ENCODE results near the gene FRRS1L. TPM values are rescaled to one million over a fixed set of nuclear protein-coding genes. Genes with fewer than 3 reads are reported as not detected.

Gene FRRS1L
- total RNA-seq, 1 experiment from 2014 or later = not detected

GRCh38 chr9:109206670-109207069 is 39.6 kb upstream of the FRRS1L start:
- DNase-seq = no peak
- Mint-ChIP-seq H3K9me3 (ENCODE audit: low read depth, unreplicated experiment) (no peaks in the 10 kb centered on the region), H3K27ac (ENCODE audit: unreplicated experiment) (no peak overlapping the region), H3K4me1 (ENCODE audit: low read depth, unreplicated experiment) (no peaks in the 10 kb centered on the region), H3K4me3 (ENCODE audit: low read depth, unreplicated experiment) (no peak overlapping the region), H3K27me3 (ENCODE audit: unreplicated experiment) (peaks cover 19% of the 10 kb centered on the region), H3K36me3 (ENCODE audit: insufficient read depth, unreplicated experiment) (no peaks in the 10 kb centered on the region)
- intact Hi-C loops (cut with micrococcal nuclease; ENCODE audit: unreplicated experiment) = no loop called here
- TF ChIP-seq CTCF (IDR thresholded peaks at IDR 0.05; ENCODE audit: unreplicated experiment) = no peak
- CTCF ChIA-PET = no interaction called here
- no TSS peak for BruUV-seq (replicated peaks)

GRCh38 chr9:109205526-109205925 is 38.5 kb upstream of the FRRS1L start:
- intact Hi-C loops (cut with micrococcal nuclease; ENCODE audit: unreplicated experiment) = no loop called here
- no peak overlapping the region for H3K27ac Mint-ChIP-seq (ENCODE audit: unreplicated experiment)
- no peak for DNase-seq
- peaks cover 26% of the 10 kb centered on the region for H3K27me3 Mint-ChIP-seq (ENCODE audit: unreplicated experiment)
- no peak overlapping the region for H3K4me3 Mint-ChIP-seq (ENCODE audit: low read depth, unreplicated experiment)
- H3K9me3 Mint-ChIP-seq (ENCODE audit: low read depth, unreplicated experiment) = no peaks in the 10 kb centered on the region
- no peak for TF ChIP-seq CTCF (IDR thresholded peaks at IDR 0.05; ENCODE audit: unreplicated experiment)
- CTCF ChIA-PET = no interaction called here
- no TSS peak for BruUV-seq (replicated peaks)
- H3K36me3 Mint-ChIP-seq (ENCODE audit: insufficient read depth, unreplicated experiment) = no peaks in the 10 kb centered on the region
- H3K4me1 Mint-ChIP-seq (ENCODE audit: low read depth, unreplicated experiment) = no peaks in the 10 kb centered on the region

GRCh38 chr9:109203761-109204360 is 36.8 kb upstream of the FRRS1L start:
- no peak for TF ChIP-seq CTCF (IDR thresholded peaks at IDR 0.05; ENCODE audit: unreplicated experiment)
- no peak for DNase-seq
- Mint-ChIP-seq H3K4me1 (ENCODE audit: low read depth, unreplicated experiment) (no peaks in the 10 kb centered on the region), H3K27ac (ENCODE audit: unreplicated experiment) (no peak overlapping the region), H3K9me3 (ENCODE audit: low read depth, unreplicated experiment) (no peaks in the 10 kb centered on the region), H3K27me3 (ENCODE audit: unreplicated experiment) (peaks cover 26% of the 10 kb centered on the region), H3K36me3 (ENCODE audit: insufficient read depth, unreplicated experiment) (no peaks in the 10 kb centered on the region), H3K4me3 (ENCODE audit: low read depth, unreplicated experiment) (no peak overlapping the region)
- intact Hi-C loops (cut with micrococcal nuclease; ENCODE audit: unreplicated experiment) = no loop called here
- CTCF ChIA-PET = interaction anchor here (1.4 kb wide), 1 partner anchor 20 kb away, joined by 3 read pairs; no protein-coding TSS in a partner anchor
- no TSS peak for BruUV-seq (replicated peaks)

- Mint-ChIP-seq H3K9me3 (ENCODE audit: low read depth, unreplicated experiment) (no peaks in the 10 kb centered on the region), H3K27me3 (ENCODE audit: unreplicated experiment) (peaks cover 14% of the 10 kb centered on the region), H3K36me3 (ENCODE audit: insufficient read depth, unreplicated experiment) (no peaks in the 10 kb centered on the region), H3K27ac (ENCODE audit: unreplicated experiment) (no peak overlapping the region), H3K4me1 (ENCODE audit: low read depth, unreplicated experiment) (no peaks in the 10 kb centered on the region), H3K4me3 (ENCODE audit: low read depth, unreplicated experiment) (no peak overlapping the region)
- CTCF ChIA-PET = no interaction called here
- no peak for DNase-seq
- BruUV-seq (replicated peaks) = no TSS peak
- TF ChIP-seq CTCF (IDR thresholded peaks at IDR 0.05; ENCODE audit: unreplicated experiment) = no peak
- intact Hi-C loops (cut with micrococcal nuclease; ENCODE audit: unreplicated experiment) = no loop called here
Observed at GRCh38 chr9:109199676-109200075, 32.6 kb upstream of the FRRS1L start.
